MCF 10A (cell line): ENCODE results near the gene EPHB3. TPM values are rescaled to one million over a fixed set of nuclear protein-coding genes. Genes with fewer than 3 reads are reported as not detected.

Source experiments
- BruUV-seq: library from RNA; stranded (reverse); fragments of 400-500 nt; replicated peaks from 2 replicates; lab custom pipeline; 2021; lab: Mats Ljungman, UMichigan
- CTCF ChIA-PET: fragments of 300-600 bp; sonication (Branson Sonifier 250); formaldehyde crosslinking; extraction: SDS; loops from one replicate; lab custom pipeline; 2021; ENCODE audit warnings: antibody characterized with exemption, inconsistent platforms; lab: Yijun Ruan, JAX
- POLR2A ChIA-PET: fragments of 300-600, 350-650 bp; sonication (Branson Sonifier 250); formaldehyde crosslinking; extraction: SDS; loops from one replicate; lab custom pipeline; 2020; ENCODE audit warnings: antibody characterized with exemption, inconsistent platforms; lab: Yijun Ruan, JAX
- DNase-seq: peaks from one replicate; pipeline ENCODE4 v3.0.0-alpha.2; 2018; ENCODE audit not compliant: unreplicated experiment
- H3K27ac Mint-ChIP-seq: one replicate; pipeline ENCODE4 v1.8.0; 2022; ENCODE audit warnings: mild to moderate bottlenecking, low read depth, mixed read lengths; ENCODE audit not compliant: unreplicated experiment
- H3K27me3 Mint-ChIP-seq: one replicate; pipeline ENCODE4 v1.8.0; 2022; ENCODE audit warnings: mixed read lengths; ENCODE audit not compliant: insufficient read depth, unreplicated experiment
- H3K36me3 Mint-ChIP-seq: one replicate; pipeline ENCODE4 v1.8.0; 2022; ENCODE audit warnings: mild to moderate bottlenecking, moderate library complexity, mixed read lengths; ENCODE audit not compliant: insufficient read depth, unreplicated experiment
- H3K4me1 Mint-ChIP-seq: one replicate; pipeline ENCODE4 v1.8.0; 2022; ENCODE audit warnings: mixed read lengths; ENCODE audit not compliant: insufficient read depth, unreplicated experiment
- H3K4me3 Mint-ChIP-seq: one replicate; pipeline ENCODE4 v1.8.0; 2022; ENCODE audit warnings: mild to moderate bottlenecking, moderate library complexity, mixed read lengths; ENCODE audit not compliant: unreplicated experiment
- H3K9me3 Mint-ChIP-seq: one replicate; pipeline ENCODE4 v1.8.0; 2022; ENCODE audit warnings: mixed read lengths; ENCODE audit not compliant: unreplicated experiment
- intact Hi-C: fragments of 100-400 bp; cut with micrococcal nuclease; formaldehyde crosslinking; loops from 2 replicates; pipeline ENCODE4 v1.14.1; 2022
- total RNA-seq: library from RNA; stranded (reverse); gene quantifications from 2 replicates; pipeline ENCODE4 v1.2.3, GENCODE V29; 2022
- TF ChIP-seq, protein P1 (sequence below): fragments of 200-600 bp; IDR thresholded peaks from one replicate; pipeline ENCODE4 v1.8.0; 2022; ENCODE audit warnings: antibody characterized with exemption, mild to moderate bottlenecking; ENCODE audit not compliant: unreplicated experiment

Gene EPHB3
- total RNA-seq, 1 experiment from 2014 or later = 4.0 TPM

DNA sequence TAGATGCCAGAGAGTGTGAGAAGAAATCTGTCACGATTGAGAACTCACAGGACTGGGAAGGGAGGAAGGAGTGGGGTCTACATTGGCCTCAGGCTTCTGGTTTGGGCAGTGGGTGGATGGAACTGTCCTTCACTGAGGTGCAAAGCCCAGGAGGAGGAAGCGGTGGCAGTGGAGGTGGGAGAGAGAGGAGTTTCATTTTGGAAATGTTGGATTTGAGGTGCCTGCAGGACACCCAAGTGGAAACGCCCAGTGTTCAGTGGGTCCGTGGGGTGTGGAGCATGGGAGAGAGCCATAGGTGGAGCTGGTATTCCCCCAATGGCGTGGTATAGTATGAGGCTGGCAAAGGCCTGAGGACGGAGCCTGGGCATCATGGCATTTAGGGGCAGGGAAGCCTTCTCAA is 9.3 kb upstream of the EPHB3 start:
- Mint-ChIP-seq H3K36me3 (no peaks in the 10 kb centered on the region), H3K9me3 (no peaks in the 10 kb centered on the region), H3K27me3 (peaks cover 19% of the 10 kb centered on the region), H3K4me1 (peaks cover 4% of the 10 kb centered on the region), H3K27ac (no peak overlapping the region), H3K4me3 (no peak overlapping the region)
- BruUV-seq = no TSS peak
- intact Hi-C loops = no loop called here
- ChIA-PET CTCF (interaction anchor here (0.9 to 6.9 kb wide), 7 partner anchors 9 to 225 kb away, joined by 3 to 32 read pairs (median 3); partner anchors contain the start of gene EPHB3), POLR2A (no interaction called here)
- no peak for DNase-seq
- TF ChIP-seq, protein P1, sequence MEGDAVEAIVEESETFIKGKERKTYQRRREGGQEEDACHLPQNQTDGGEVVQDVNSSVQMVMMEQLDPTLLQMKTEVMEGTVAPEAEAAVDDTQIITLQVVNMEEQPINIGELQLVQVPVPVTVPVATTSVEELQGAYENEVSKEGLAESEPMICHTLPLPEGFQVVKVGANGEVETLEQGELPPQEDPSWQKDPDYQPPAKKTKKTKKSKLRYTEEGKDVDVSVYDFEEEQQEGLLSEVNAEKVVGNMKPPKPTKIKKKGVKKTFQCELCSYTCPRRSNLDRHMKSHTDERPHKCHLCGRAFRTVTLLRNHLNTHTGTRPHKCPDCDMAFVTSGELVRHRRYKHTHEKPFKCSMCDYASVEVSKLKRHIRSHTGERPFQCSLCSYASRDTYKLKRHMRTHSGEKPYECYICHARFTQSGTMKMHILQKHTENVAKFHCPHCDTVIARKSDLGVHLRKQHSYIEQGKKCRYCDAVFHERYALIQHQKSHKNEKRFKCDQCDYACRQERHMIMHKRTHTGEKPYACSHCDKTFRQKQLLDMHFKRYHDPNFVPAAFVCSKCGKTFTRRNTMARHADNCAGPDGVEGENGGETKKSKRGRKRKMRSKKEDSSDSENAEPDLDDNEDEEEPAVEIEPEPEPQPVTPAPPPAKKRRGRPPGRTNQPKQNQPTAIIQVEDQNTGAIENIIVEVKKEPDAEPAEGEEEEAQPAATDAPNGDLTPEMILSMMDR = no peak

DNA sequence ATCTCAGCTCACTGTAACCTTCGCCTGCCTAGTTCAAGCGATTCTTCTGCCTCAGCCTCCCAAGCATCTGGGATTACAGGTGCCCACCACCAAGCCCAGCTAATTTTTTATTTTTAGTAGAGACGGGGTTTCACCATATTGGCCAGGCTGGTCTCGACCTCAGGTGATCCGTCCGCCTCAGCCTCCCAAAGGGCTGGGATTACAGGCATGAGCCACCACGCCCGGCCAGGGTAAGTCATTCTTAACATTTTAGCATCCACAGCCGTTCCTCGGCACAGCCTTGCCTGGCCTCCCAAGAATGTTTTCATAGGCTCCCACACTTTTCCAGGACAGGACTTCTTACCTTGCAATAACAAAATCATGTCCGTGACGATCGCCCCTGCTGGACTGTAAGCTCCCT is 8.7 kb upstream of the EPHB3 start:
- TF ChIP-seq, protein P1 = no peak
- intact Hi-C loops = no loop called here
- Mint-ChIP-seq H3K4me1 (peaks cover 4% of the 10 kb centered on the region), H3K27me3 (peaks cover 19% of the 10 kb centered on the region), H3K9me3 (no peaks in the 10 kb centered on the region), H3K36me3 (no peaks in the 10 kb centered on the region), H3K4me3 (no peak overlapping the region), H3K27ac (no peak overlapping the region)
- no peak for DNase-seq
- no TSS peak for BruUV-seq
- POLR2A ChIA-PET = no interaction called here
- CTCF ChIA-PET = interaction anchor here (0.9 to 6.9 kb wide), 5 partner anchors 8 to 181 kb away, joined by 3 to 32 read pairs (median 3); partner anchors contain the start of gene EPHB3

DNA sequence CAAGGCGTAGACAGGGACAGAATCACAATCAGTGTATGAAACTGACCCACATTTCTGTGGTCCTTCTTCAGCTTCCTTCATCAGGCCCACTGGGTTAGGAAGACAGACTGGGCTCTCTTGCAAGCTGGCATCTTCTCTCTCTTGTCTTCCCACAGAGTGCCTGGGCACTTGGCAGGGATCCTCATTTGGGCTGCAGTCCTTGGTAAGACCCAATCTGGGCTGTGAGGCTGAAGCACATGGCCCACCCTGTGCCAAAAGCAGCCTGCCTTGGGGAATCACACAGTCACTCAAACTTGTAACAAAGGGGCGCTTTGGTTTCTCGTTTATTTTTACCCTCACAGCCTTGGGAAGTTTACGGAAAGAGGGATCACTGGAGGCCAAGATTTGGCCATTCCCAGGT is 8.2 kb upstream of the EPHB3 start:
- TF ChIP-seq, protein P1 = no peak
- no peak overlapping the region for H3K4me3 Mint-ChIP-seq
- H3K27me3 Mint-ChIP-seq = peaks cover 19% of the 10 kb centered on the region
- POLR2A ChIA-PET = no interaction called here
- no TSS peak for BruUV-seq
- CTCF ChIA-PET = interaction anchor here (1.1 to 6.9 kb wide), 3 partner anchors 12 to 182 kb away, joined by 3 to 32 read pairs (median 3); no protein-coding TSS in a partner anchor
- no peaks in the 10 kb centered on the region for H3K9me3 Mint-ChIP-seq
- peaks cover 4% of the 10 kb centered on the region for H3K4me1 Mint-ChIP-seq
- no peak overlapping the region for H3K27ac Mint-ChIP-seq
- intact Hi-C loops = no loop called here
- H3K36me3 Mint-ChIP-seq = no peaks in the 10 kb centered on the region
- no peak for DNase-seq

DNA sequence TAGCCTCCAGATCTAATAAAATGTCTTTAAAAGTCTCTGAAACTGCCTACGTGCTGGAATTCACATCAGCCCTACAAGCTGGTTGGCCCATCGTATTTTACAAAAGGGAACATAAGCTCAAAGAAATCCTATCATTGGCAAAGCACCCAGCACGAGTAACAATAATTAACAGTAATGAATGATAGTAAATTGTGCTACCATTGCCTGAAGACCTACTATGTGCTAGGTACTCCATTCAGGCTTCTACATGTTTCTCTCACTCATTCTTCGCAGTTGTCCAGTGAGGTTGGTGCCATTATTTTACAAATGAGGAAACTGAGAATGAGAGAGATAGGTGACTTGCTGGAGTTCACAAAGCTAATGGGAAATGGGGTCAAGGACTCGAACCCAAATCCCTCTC is 7.1 kb upstream of the EPHB3 start:
- ChIA-PET CTCF (interaction anchor here (1.0 to 6.9 kb wide), 3 partner anchors 9 to 235 kb away, joined by 3 to 32 read pairs (median 5); no protein-coding TSS in a partner anchor), POLR2A (no interaction called here)
- BruUV-seq = no TSS peak
- no peak for DNase-seq
- peaks cover 4% of the 10 kb centered on the region for H3K4me1 Mint-ChIP-seq
- H3K27ac Mint-ChIP-seq = no peak overlapping the region
- intact Hi-C loops = no loop called here
- H3K9me3 Mint-ChIP-seq = no peaks in the 10 kb centered on the region
- peaks cover 19% of the 10 kb centered on the region for H3K27me3 Mint-ChIP-seq
- no peaks in the 10 kb centered on the region for H3K36me3 Mint-ChIP-seq
- TF ChIP-seq, protein P1 = no peak
- H3K4me3 Mint-ChIP-seq = no peak overlapping the region
